HG02973 (cell line): ENCODE results near the gene LRRC45.

Experiments used
- ATAC-seq: cut with Tn5 transposase; IDR thresholded peaks from one replicate; pipeline ENCODE4 v1.9.1; 2021; ENCODE audit warnings: moderate library complexity; ENCODE audit not compliant: unreplicated experiment

Gene LRRC45

DNA sequence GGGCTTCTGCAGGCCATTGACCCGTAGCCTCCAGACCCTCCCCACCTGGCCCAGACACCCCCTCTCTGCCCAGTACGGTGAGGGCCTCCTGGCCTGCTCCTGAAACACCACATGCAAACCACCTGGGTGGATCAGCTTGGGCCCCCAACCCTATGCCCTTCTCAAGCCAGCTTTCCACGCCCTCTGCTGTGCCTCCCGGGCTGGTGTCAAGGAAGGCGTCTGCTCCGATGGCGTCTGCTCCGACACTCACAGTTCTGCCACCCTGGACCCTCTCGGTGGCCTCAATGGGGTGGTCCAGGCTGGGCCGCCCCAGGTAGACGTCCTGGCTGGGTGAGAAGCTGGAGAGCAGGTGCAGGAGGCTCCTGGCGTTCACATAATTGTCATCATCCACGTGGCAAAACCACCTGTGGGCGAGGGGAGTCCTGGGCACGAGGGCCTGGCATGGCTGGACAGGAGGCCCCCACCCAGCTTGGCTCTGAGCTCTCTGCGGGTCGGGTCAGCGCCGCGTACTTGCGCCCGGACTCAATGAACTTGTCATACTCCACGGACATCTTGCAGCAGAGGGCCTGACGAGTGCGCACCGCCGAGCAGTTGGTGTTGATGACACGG lies 27.2 kb downstream of the LRRC45 start:
- no peak for ATAC-seq

DNA sequence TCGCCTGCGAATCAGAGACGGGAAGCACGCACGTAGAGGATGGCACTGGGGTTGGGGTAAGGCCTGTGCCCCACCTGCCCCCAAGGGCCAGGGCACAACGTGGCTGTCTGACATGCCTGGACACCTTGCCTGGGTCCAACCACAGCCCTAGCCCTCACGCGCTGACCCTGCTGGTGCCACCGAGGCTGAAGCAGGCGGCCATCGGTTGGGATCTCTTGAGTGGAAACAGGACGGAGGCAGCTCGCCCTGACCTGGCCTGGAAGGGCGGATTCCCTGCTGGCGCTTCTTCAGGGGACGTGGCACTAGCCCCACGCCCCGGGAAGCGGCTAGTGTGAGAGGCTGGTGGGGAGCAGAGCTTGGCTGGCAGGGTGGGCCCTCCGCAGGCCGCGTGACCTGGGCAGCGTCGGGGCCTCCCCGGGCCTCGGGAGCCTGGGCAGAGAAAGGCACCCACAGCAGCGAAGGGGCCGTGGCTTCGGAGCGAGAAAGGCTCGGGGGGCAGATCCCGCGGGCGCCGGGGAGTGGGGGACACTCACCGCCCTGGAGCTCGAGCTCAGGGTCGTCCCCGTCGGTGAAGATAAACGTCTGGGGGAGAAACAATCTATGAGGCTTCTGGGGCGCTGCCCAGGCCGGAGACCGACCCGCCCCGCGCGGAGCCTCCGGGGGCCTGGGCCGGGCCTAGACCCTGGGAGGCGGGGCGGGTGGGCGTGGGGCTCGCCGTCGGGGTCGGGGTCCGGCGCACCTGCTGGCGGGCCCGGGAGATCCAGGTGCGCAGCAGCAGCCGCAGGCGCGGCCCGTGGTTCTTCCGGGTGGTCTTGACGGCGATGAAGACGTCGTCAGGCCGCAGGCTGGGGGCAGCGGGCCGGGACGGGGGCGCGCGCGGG lies 27.9 kb downstream of the LRRC45 start:
- no peak for ATAC-seq

DNA sequence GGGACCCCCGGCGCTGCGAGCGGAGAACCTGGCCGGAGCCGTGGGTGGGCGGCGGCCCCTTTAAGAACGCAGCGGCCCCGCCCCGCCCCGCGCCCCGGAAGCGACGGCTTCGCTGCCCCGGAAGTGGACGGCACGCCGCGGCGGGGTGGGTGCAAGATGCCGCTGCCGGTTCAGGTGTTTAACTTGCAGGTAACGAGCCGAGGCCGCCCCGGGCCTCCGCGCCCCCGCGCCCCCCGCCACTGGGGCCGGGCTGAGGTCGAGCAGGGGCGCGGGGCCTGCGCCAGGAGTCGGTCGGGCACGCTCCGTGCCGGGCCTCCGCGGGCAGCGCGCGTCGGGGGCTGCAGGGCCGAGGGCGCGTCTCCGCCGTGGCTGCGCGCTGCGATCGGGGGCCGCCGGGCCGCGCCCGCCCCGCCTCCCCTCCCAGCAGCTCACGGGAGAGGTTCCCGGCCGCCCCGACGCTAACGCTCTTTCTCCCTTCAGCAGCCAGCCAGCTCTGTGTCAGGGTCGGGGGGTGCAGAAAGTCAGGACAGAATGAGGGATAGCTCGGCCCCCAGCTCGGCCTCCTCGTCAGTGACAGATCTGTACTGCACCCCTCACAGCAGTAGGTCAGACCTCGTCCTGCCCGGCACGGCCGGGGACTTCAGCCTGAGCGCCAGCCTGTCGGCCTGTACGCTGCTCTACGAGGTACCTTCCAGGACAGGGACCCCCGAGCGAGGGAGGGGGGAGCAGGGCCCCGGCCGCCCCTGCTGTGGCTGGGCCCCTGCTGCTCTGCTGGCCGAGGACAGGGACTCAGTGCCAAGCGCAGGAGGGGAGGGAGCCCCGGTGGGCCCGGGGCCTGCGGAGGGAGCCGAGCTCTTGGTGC lies 28.9 kb downstream of the LRRC45 start, which contains the start of the genes GPS1 and RFNG:
GPS1 (plus strand) TSS at position 123 of the 862 bp plus-strand sequence; CDS start at position 157, 34 bp downstream.
RFNG (minus strand) TSS at position 36 of the 862 bp plus-strand sequence. CDS start 45 bp downstream, outside the sequence.
- ATAC-seq: no peak

DNA sequence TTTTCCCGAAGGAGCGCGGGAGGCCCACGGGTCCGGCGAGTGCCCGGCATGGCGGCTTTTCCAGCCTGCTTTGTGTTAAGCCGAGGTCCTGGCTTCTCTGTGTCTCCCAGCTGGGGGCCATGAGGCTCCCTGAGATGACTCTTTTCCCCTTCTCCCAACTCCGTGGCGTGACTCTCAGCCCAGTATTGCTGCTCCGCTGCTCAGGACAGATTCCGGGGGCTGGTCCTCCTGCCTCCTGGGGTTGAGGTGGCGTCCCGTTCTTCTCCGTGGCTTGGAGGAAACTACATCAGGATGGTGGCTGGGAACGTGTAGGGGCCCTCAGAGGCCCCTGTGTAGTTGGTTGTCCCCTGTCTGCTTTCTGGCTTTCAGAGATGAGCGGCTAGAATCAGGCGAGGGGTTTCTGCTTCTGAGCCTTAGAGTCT lies 29.5 kb downstream of the LRRC45 start:
- ATAC-seq: no peak

DNA sequence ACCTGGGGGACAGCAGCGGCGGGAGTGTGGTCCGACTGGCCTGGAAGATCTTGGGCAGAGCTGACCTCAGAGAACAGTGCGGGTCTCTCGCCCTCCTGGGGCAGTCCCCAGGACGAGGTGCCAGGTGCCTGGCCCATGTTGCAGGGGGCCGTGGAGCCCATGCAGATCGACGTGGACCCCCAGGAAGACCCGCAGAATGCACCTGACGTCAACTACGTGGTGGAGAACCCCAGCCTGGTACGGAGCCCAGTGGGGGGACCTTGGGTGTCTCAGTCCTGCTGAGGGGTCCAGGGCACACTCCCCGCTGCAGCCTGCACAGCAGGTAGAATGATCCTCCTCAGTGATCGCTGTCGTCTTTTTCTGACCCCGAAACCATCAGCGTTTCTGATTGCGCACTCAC lies 30.0 kb downstream of the LRRC45 start:
- no peak for ATAC-seq

DNA sequence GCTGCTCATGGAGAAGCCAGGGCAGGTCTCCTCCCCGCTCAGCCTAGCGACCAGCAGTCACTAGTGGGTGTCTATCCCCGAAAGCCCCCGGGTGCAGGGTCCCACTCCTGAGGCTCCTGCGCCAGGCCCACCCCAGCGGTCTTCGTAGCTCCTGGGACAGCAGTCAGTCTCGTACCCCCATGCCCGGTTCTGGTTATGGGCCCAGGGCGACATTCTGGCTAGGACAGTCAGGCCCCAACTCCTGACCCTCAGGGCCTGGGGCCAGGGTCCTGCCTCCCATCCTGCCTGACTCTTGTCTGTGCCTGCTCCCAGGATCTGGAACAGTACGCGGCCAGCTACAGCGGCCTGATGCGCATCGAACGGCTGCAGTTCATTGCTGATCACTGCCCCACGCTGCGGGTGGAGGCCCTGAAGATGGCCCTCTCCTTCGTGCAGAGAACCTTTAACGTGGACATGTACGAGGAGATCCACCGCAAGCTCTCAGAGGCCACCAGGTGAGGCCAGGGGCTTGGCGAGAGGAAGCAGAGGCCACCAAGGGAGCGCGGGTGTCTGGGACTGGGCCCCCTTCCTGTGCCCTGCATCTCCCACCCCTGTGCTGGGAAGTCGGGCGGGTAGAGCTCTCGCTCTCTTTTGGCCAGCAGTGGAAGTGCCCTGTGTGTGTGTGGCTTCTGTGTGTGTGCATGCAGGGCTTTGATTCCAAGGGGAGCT lies 30.6 kb downstream of the LRRC45 start:
- no peak for ATAC-seq

DNA sequence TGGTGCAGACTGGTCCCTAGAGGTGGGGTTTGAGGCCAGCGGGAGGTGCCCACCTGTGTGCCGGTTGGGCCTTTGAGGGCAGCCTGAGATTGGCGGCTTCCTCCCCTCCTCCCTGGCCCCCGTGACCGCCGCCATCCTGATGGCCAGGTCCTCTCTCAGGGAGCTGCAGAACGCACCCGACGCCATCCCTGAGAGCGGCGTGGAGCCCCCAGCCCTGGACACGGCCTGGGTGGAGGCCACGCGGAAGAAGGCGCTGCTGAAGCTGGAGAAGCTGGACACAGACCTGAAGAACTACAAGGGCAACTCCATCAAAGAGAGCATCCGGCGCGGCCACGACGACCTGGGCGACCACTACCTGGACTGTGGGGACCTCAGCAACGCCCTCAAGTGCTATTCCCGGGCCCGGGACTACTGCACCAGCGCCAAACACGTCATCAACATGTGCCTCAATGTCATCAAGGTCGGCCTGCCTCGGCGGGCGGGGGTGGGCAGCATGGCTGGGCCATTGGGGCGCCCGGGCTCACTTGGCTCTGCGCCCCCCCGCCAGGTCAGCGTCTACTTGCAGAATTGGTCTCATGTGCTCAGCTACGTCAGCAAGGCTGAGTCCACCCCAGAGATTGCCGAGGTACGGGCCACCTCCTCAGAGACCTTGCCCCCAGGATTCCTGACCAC lies 31.4 kb downstream of the LRRC45 start:
- no peak for ATAC-seq

DNA sequence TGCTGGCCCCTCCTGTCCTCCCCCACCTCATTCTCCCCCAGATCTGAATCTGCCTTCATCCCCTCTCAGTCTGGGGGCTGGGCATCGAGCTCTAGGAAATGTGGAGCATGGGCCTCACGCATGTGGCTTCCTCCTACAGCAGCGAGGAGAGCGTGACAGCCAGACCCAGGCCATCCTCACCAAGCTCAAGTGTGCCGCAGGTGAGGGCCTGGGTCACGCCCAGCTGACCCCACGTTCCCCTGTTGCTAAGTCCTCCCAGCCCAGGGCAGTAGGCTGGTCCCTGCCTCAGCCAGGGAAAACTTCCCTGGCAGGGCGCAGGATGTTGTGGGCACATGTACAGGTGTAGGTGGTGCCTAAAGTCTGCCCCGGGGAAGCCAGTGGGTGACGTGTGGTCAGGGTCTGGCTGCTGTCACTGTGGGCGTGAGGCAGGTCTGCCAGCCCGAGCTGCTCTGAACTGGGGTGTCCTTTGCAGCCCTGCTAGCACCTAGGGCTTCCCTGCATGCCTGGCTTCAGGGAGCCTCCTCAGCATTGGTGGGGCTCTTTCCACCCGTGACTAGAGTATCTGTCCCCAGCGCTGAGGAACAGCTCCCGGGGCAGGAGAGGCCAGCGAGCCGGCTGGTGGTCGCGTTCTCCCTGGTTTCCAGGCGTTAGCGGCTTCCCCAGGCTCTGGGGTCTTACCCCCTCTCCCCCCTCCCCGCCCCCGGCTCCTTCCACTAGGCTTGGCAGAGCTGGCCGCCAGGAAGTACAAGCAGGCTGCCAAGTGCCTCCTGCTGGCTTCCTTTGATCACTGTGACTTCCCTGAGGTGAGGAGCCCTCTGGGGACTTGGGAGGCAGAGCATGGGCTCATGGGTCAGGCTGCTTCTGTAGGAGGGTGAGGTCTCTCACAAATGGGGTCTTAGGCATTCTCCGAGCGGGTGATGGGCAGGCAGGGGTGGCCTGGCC lies 32.2 kb downstream of the LRRC45 start:
- no peak for ATAC-seq

DNA sequence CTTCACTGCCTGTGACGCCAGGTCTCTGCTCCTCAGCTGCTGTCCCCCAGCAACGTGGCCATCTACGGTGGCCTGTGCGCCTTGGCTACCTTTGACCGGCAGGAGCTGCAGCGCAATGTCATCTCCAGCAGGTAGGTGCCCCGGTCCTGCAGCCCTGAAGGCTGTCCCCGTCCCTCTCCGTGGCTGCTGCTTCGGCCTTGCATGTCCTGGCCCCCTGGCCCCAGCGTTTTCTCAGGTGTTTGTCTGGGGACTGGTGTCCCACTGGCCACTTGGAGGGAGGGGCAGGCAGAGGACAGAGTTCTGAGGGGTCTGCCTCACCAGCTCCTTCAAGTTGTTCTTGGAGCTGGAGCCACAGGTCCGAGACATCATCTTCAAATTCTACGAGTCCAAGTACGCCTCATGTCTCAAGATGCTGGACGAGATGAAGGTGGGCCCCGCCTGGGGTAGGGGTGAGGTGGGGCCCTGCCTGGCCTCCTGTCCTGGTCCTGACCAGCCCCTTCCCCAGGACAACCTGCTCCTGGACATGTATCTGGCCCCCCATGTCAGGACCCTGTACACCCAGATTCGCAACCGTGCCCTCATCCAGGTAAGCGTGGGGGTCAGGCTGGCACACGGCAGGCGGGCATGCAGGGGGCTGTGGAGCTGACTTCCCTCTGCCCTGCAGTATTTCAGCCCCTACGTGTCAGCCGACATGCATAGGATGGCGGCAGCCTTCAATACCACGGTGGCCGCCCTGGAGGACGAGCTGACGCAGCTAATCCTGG lies 33.0 kb downstream of the LRRC45 start:
- ATAC-seq: no peak

DNA sequence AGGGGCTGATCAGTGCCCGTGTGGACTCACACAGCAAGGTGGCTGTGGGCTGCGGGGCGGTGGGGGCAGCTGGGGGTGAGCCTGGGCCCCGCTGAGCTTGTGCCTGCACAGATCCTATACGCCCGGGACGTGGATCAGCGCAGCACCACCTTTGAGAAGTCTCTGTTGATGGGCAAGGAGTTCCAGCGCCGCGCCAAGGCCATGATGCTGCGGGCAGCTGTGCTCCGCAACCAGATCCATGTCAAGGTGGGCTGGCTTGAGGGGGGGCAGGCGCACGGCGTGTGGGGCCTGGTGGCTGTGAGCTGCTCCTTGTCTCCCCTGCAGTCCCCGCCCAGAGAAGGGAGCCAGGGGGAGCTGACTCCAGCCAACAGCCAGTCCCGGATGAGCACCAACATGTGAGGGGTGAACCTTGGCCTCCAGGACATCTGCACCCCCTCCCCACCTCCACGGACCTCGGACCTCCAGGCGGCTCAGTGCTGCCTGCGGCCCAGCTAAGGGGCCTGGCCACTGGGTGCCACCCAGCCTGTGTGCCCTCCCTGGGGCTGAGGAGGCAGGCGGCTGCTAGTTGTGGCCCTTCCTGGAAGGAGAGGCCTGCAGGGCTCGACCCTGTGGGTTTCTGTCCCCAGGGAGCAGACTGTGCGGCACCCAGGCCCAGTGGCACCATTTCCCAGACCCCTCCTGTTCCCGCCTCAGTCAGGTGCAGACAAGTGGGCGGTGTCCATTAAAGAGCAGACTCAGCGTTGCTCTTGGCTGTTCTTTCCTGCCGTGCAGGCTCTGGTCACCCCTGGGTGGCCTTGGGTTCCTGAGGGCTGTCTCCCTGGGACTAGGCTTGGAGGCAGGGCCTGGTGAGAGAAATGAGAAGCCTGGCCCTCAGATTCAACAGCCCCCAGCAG lies 33.9 kb downstream of the LRRC45 start:
- ATAC-seq: no peak

DNA sequence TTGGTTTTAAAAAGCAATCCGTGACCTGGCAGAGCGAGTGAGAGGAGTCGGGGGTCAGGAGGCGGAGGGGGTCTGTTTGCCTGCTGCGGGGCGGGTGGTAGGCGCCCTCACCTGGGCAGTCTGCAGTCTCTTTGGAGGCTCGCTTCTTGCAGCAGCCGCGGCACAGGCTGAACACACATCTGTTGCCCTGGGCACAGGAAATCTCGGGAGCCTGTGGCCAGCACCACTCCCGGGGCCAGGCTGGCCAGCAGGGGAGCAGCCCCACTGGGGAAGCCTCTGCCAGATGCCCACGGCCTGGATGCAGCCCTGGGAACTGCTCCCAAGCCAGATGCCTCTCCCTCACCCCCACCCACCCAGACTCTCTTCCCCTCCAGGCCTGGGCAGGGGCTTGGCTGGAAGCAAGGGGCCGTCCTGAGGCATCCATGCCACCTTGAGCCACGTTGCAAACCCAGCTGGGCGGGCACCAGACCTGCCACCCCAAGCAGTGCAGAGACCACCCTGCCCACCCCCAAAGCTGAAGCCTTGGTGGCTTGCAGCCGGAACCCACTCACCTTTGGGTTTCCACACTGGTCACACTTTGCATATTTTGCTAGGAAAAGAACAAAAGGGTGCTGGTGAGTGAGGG lies 35.2 kb downstream of the LRRC45 start:
- no peak for ATAC-seq

DNA sequence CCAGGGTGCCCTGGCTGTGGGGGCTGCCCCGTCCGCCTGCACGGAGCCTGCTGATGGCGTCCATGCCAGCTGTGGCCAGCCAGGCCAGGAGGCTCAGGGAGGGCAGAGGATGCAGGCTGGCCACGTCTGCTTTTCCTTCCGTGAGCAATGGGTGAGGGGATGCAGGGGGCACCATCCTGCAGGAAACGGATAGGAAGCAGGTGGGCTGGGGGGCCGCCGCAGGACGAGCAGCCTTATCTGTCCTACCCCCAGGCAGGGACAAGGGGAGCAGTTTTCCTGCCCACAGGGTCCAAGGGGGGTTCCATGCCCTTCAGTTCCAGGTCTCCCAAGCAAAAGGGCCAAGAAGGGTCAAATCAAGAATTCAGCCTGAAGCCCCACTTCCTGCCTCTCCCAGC lies 35.7 kb downstream of the LRRC45 start:
- no peak for ATAC-seq

DNA sequence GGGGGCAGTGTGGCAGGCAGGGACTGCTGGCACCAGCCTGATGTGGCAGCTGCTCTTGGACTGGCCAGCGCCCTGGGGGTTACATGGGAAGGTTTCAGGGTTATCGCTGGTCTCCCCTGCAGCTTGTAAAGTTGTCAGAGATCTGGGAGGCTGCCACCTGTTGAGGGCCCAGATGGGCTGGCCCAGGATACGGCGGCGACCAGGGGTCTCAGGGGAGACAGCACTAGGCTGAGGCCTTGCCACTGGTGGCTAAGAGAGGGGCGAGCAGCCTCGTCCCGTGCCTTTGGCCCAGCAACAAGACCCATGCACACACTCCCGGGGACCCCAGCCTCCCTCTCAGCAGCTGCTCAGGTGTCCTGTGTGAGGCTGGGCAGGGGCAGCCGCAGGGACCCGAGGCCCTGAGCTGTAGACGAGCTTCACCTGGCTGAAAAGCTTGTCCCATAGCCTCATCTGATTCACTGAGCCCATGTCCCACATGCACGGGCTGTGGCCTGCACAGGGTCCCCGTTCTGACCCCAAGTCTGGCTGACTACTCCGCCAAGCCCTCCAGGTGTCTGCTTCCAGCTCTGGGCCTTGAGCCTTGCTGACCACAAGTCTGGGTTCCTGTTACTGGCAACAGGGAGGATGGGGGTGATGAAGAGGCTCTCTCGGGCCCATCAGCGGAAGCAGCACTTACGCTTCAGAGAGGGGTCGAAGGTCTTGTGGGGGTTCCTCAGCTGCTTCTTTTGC lies 36.3 kb downstream of the LRRC45 start:
- ATAC-seq: no peak

DNA sequence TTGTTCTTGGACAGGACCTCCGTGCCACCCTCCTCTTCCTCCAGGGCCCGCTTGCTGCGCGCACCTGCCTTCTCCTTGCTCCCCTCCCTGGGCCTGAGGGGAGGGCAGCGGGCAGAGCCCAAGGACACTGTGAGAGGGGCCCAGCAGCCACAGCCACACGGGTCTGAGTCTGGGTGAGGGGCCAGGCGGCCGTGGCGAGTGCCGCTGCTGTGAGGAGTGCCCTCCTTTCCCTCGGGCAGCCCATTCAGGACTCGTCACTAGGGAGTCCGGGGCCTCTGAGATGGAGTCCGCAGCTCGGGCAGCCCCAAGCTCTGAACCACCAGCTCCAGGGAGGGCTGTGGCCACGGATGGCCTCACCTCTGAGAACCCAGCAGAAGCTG lies 36.9 kb downstream of the LRRC45 start:
- ATAC-seq: no peak

DNA sequence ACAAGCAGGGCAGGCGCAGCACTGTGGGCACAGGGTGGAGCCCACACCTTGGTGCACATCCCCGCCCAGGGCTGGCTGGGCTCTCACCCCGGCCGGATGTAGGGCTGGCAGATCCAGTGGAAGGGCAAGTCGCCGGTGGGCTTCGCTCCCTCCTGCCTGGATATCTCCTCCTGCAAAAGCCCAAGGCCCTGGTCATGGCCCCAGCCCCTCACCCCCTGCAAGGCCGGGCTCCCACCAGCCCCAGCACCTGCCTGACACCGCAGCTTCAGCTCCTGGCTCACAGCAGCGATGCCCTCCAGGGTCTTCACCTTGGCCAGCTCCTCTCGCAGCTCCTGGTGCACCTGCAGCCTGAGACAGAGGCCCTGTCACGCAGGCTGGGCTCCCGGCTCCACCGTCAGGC lies 37.5 kb downstream of the LRRC45 start:
- ATAC-seq: no peak
